Erythroblast (primary cell): Measurements from ENCODE around the gene XYLT1.

ENCODE experiments used
- GATA1 ChIP-seq: IDR thresholded peaks from 2 replicates; pipeline ENCODE4 v1.6.1; 2011; ENCODE audit warnings: low read depth, mild to moderate bottlenecking, control low read depth, low read length, moderate library complexity
- POLR2A ChIP-seq: IDR thresholded peaks from 2 replicates; pipeline ENCODE4 v1.6.1; 2011; ENCODE audit warnings: mild to moderate bottlenecking, low read length

DNA sequence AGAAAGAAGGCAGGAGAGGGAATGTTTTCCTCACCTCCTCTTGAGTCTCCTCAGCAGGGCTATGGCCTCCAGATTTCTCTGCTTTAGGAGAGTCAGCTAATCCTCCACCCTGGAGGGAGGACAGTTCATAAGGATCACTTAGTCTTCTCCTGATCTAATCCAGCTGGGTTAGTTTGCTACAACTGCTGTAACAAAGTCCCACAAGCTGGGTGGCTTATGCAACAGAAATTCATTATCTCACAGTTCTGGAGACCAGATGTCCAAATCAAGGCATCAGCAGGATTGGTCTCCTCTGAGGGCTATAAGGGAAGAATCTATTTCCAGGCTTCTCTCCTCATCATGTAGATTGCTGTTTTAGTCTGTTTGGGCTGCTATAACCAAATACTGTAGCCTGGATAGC, 40.6 kb upstream of the XYLT1 start:
- TF ChIP-seq POLR2A (no peak), GATA1 (no peak)
